Skeletal muscle tissue (tissue), 4 donors: ENCODE measurements around the gene SMARCC2. TPM values are rescaled to one million over a fixed set of nuclear protein-coding genes. Genes with fewer than 3 reads are reported as not detected.
A peak's percentile ranks its signal among the peaks of the same experiment; 100 is the strongest.
"Not testable (repeated sequence)": the region's sequence is repeated elsewhere in the genome, so short reads cannot be mapped to it uniquely, and the experiment has no call there.

Experiments
- H3K27ac ChIP-seq: one replicate; pipeline ENCODE4 v1.7.0; 2013; ENCODE audit warnings: mild to moderate bottlenecking, low read depth, low read length, inconsistent platforms
- H3K27me3 ChIP-seq, 3 donors: one replicate each; pipeline ENCODE4 v1.7.0; 2013; ENCODE audit warnings: low read length in 3 of 3; ENCODE audit not compliant: control insufficient read depth in 3 of 3, insufficient read depth in 3 of 3
- H3K36me3 ChIP-seq, 3 donors: one replicate each; pipeline ENCODE4 v1.7.0; 2013; ENCODE audit warnings: low read length in 3 of 3; ENCODE audit not compliant: control insufficient read depth in 3 of 3, insufficient read depth in 3 of 3
- H3K4me1 ChIP-seq, 3 donors: one replicate each; pipeline ENCODE4 v1.7.0; 2013; ENCODE audit warnings: low read length in 3 of 3, mild to moderate bottlenecking in 3 of 3; ENCODE audit not compliant: control insufficient read depth in 3 of 3, insufficient read depth in 3 of 3
- H3K4me3 ChIP-seq, 3 donors: one replicate each; pipeline ENCODE4 v1.7.0; 2013; ENCODE audit warnings: low read length in 3 of 3
- H3K9ac ChIP-seq, 3 donors: one replicate each; pipeline ENCODE4 v1.7.0; 2013; ENCODE audit warnings: low read length in 3 of 3, mild to moderate bottlenecking in 3 of 3, moderate library complexity in 2 of 3, low read depth in 1 of 3
- H3K9me3 ChIP-seq, 3 donors: one replicate each; pipeline ENCODE4 v1.7.0; 2013; ENCODE audit warnings: low read length in 3 of 3; ENCODE audit not compliant: control insufficient read depth in 3 of 3
- total RNA-seq: library from RNA; depleted of rRNA; stranded (reverse); fragments of >200 nt; gene quantifications from one replicate; pipeline ENCODE4 v1.2.3, GENCODE V29; 2014
- donor health status: Osteomylitis.

Gene SMARCC2
- total RNA-seq, 1 donor from 2014 or later: 43.8 TPM

DNA sequence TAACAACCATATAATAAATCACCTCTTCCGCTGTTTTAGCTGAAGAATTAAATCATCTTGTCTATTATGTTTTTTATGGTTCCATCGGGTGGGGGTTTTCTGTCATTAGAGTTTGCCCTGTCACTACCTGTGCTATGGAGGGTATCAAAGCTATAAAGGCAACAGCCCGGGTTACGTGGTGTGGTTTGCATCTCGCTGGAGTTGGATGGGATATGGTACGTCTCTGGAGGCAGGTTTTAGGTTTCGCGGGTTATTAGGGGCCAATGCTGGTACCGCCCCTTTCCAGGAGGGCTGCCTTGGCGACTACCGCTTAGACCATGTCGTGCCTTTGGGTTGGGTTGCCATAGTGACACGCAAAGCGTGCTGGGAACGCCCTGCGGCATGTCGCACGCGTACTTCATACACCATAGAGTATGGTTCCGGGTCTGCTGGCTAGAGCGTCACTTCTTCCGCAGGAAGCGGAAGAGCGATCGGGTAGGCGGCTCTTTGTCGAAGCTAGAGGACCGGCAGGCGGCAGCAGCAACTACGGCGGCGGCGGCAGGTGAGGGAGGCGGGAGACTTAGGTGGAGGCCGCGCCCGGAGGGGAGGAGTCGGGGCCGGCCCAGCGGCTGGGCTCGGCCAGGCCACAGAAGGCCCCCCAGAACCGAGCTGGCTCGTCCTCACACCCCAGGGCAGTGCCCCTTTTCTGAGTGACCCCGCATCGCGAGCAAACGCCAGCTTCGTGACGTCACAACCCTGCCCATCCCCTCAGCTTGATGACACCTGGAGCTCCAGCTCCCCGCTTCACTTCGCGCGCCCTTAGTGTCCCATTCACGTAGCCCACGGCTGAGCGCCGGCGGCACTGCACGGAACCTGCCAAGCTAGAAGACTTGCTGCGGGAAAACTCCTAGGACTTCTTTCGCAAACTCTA, 71.2 kb downstream of the SMARCC2 start, which contains the start of gene ZC3H10:
ZC3H10 (plus strand) TSS at position 489 of the 910 bp plus-strand sequence. CDS start 2,297 bp downstream, outside the sequence.
- Histone ChIP-seq H3K9me3 (no peaks in the 10 kb centered on the region), H3K9ac (peak within 1 kb of the TSS; percentile 95 to 97 (median 97)), H3K36me3 (peaks cover 11 to 28% (median 21%) of the 10 kb centered on the region in 3 donors), H3K4me1 (peaks cover 47 to 57% (median 56%) of the 10 kb centered on the region in 3 donors), H3K27ac (peak within 1 kb of the TSS; percentile 94), H3K27me3 (no peaks in the 10 kb centered on the region), H3K4me3 (peak within 1 kb of the TSS; percentile 94 to 97 (median 96))

DNA sequence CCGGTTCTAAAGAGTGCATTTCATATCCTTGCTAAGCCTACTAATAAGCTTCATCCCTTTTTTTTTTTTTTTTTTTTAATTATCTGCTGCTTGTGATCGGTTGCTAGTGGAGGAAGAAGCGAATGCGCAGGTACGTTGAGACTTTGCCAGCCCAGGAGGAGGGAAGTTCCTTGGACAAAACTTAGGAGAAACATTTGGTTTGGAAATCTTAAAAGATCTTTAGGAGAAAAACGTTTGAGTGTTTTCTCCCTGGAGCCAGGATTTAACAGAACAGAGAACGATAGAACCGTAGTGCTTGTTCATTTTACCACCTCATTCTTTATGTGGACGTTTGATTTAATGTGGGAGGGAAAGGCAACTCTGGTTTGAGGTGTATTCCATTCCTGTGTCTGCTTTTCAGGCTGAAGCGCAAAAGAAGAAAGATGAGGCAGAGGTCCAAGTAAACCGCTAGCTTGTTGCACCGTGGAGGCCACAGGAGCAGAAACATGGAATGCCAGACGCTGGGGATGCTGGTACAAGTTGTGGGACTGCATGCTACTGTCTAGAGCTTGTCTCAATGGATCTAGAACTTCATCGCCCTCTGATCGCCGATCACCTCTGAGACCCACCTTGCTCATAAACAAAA, 72.1 kb downstream of the SMARCC2 start:
- H3K36me3 ChIP-seq: peaks cover 15 to 34% (median 29%) of the 10 kb centered on the region in 3 donors
- H3K27me3 ChIP-seq, H3K9me3 ChIP-seq: not testable (repeated sequence)
- H3K4me3 ChIP-seq: peak overlapping the region; percentile 94 to 97 (median 94)
- H3K27ac ChIP-seq: peak overlapping the region; percentile 94
- H3K9ac ChIP-seq: peak overlapping the region; percentile 95 to 97 (median 97)
- peaks cover 39 to 49% (median 47%) of the 10 kb centered on the region in 3 donors for H3K4me1 ChIP-seq

DNA sequence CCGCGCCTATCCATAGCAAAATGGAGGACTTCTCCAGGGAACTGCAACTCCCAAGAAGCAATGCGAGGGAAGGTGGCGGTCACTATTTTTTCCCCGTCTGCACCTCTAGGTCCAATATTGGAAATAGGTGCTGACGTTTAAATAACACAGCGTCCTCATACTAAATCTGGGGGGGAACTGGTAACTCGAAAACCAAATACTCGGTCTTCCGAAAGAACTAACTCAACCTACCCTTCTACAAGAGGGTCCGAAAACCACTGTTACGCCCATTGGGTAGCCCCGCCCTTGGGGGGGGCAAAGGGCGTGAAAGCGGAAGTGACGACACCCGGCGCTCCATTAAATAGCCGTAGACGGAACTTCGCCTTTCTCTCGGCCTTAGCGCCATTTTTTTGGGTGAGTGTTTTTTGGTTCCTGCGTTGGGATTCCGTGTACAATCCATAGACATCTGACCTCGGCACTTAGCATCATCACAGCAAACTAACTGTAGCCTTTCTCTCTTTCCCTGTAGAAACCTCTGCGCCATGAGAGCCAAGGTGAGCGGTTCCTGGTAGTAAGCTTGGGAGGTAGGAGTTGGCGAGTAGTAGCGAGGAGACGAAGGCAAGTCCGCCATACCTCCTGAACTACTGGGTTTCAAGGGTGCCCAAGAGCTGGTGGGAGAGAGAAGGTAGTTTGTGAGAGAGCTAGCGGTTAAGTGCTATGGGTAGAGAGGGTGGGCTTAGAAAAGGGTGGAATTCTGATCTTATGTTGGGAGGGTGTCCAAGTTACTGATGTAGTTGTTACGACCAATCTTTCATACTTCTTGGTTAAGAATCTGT, 72.8 kb downstream of the SMARCC2 start, which contains the start of gene RPL41:
RPL41 (plus strand) TSS at position 367 of the 815 bp plus-strand sequence.
- Histone ChIP-seq H3K27me3 (no peaks in the 10 kb centered on the region), H3K9me3 (no peaks in the 10 kb centered on the region), H3K9ac (peak within 1 kb of the TSS; percentile 95 to 97 (median 97)), H3K4me3 (peak within 1 kb of the TSS; percentile 89 to 94 (median 94)), H3K4me1 (peaks cover 32 to 42% (median 40%) of the 10 kb centered on the region in 3 donors), H3K27ac (peak within 1 kb of the TSS; percentile 94), H3K36me3 (peaks cover 14 to 34% (median 28%) of the 10 kb centered on the region in 3 donors)

DNA sequence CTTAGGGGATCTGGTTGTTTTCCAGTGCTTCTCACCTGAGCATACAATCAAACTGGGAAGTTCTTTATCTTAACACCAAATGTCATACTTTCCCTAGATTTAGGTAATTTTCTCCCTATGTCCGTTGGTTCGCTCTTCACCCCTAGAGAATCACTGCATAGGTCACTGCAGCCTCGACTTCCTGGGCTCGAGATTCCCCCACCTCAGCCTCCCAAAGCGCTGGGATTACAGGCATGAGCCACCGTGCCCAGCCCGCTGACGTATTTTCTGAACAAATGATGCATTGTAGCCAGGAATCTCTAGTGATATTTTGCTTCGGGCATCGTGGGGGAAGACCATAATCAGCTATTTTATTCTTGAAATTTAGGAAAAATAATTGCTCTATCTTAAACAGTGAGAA, 74.0 kb downstream of the SMARCC2 start:
- H3K9me3 ChIP-seq: no peaks in the 10 kb centered on the region
- peak overlapping the region; percentile 89 to 94 (median 94) for H3K4me3 ChIP-seq
- peaks cover 20 to 30% (median 29%) of the 10 kb centered on the region in 3 donors for H3K4me1 ChIP-seq
- no peaks in the 10 kb centered on the region for H3K27me3 ChIP-seq
- H3K9ac ChIP-seq: peak overlapping the region; percentile 95 to 97 (median 97)
- H3K27ac ChIP-seq: peak overlapping the region; percentile 94
- peaks cover 18 to 36% (median 33%) of the 10 kb centered on the region in 3 donors for H3K36me3 ChIP-seq

DNA sequence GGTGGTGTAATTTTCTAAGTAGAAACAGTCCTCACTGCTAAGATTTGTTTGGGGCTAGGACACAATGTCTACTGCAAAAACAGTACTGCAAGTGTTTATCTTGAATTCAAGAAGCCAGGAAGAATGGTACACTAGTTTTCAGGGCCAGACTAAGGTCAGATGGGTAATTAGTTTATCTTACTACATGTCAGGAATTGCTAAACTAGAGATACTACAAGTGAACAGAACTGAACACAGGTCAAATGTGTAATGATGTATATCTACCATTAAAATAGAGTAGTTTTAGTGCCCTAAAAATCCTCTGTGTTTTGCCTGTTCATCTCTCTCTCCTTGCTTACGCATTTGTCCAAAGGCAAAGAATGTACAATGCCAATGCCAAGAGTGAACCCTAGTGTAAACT, 75.2 kb downstream of the SMARCC2 start:
- Histone ChIP-seq H3K27me3 (no peaks in the 10 kb centered on the region), H3K36me3 (peaks cover 28 to 49% (median 43%) of the 10 kb centered on the region in 3 donors), H3K4me3 (no peak overlapping the region), H3K9me3 (no peaks in the 10 kb centered on the region), H3K4me1 (peaks cover 10 to 18% (median 16%) of the 10 kb centered on the region in 3 donors), H3K9ac (no peak overlapping the region), H3K27ac (no peak overlapping the region)

Other genes with a start within 250 kb of the SMARCC2 start
- gene PMEL, start 223.4 kb downstream of the SMARCC2 start, total RNA-seq: 0.52 TPM
- 9.4 TPM for gene CDK2, start 222.7 kb downstream of the SMARCC2 start, total RNA-seq
- gene RAB5B, start 215.4 kb downstream of the SMARCC2 start, total RNA-seq: 34.4 TPM
- gene SUOX, start 192.2 kb downstream of the SMARCC2 start, total RNA-seq: 7.8 TPM
- 1.6 TPM for gene IKZF4, start 168.4 kb downstream of the SMARCC2 start, total RNA-seq
- 36.5 TPM for gene RPS26, start 147.6 kb downstream of the SMARCC2 start, total RNA-seq
- gene ERBB3, start 109.3 kb downstream of the SMARCC2 start, total RNA-seq: 154 TPM
- 53.8 TPM for gene PA2G4, start 84.9 kb downstream of the SMARCC2 start, total RNA-seq
- 4,392 TPM for gene RPL41, start 72.8 kb downstream of the SMARCC2 start, total RNA-seq
- gene ZC3H10, start 71.2 kb downstream of the SMARCC2 start, total RNA-seq: 5.7 TPM
- gene ESYT1, start 61.2 kb downstream of the SMARCC2 start, total RNA-seq: 149 TPM
- 451 TPM for gene MYL6B, start 36.9 kb downstream of the SMARCC2 start, total RNA-seq
- gene MYL6, start 31.1 kb downstream of the SMARCC2 start, total RNA-seq: 859 TPM
- gene RNF41, start 32.4 kb upstream of the SMARCC2 start, total RNA-seq: 30.8 TPM
- gene NABP2, start 34.9 kb upstream of the SMARCC2 start, total RNA-seq: 14.1 TPM
- not detected for gene SLC39A5, start 40.6 kb upstream of the SMARCC2 start, total RNA-seq
- 6.8 TPM for gene ANKRD52, start 68.9 kb upstream of the SMARCC2 start, total RNA-seq
- 12.0 TPM for gene COQ10A, start 77.5 kb upstream of the SMARCC2 start, total RNA-seq
- 137 TPM for gene CS, start 110.8 kb upstream of the SMARCC2 start, total RNA-seq
- gene CNPY2, start 126.5 kb upstream of the SMARCC2 start, total RNA-seq: 25.1 TPM
- 19.3 TPM for gene PAN2, start 144.5 kb upstream of the SMARCC2 start, total RNA-seq
- not detected for gene IL23A, start 149.4 kb upstream of the SMARCC2 start, total RNA-seq
- 85.6 TPM for gene STAT2, start 170.6 kb upstream of the SMARCC2 start, total RNA-seq
- not detected for gene APOF, start 173.4 kb upstream of the SMARCC2 start, total RNA-seq